Uterus (tissue), 4 donors: Measurements from ENCODE around the gene CNR2. TPM values are rescaled to one million over a fixed set of nuclear protein-coding genes. Genes with fewer than 3 reads are reported as not detected.
A peak's percentile ranks its signal among the peaks of the same experiment; 100 is the strongest.
"Not testable (repeated sequence)": the region's sequence is repeated elsewhere in the genome, so short reads cannot be mapped to it uniquely, and the experiment has no call there.

Experiments used
- DNase-seq, 2 donors: peaks; one replicate each; pipeline ENCODE4 v3.0.0-alpha.2; 2019 to 2020
- H3K27ac ChIP-seq, 2 donors: fragments of 200-600 bp; sonication (generic); 1 replicate in 1 of 2; 2 replicates in 1 of 2; pipeline ENCODE4 v1.5.1; 2016 to 2018
- H3K27me3 ChIP-seq, 2 donors: fragments of 200-600 bp; sonication (generic); one replicate each; pipeline ENCODE4 v1.5.1; 2018 to 2019; ENCODE audit warnings: control low read depth in 1 of 2
- H3K36me3 ChIP-seq, 2 donors: fragments of 200-600 bp; sonication (generic); one replicate each; pipeline ENCODE4 v1.5.1; 2019; ENCODE audit warnings: control low read depth in 1 of 2
- H3K4me1 ChIP-seq, 2 donors: fragments of 200-600 bp; sonication (generic); one replicate each; pipeline ENCODE4 v1.5.1; 2018 to 2019; ENCODE audit warnings: control low read depth in 1 of 2
- H3K4me3 ChIP-seq, 2 donors: fragments of 200-600 bp; sonication (generic); 1 replicate in 1 of 2; 2 replicates in 1 of 2; pipeline ENCODE4 v1.5.1; 2018 to 2019; ENCODE audit warnings: mild to moderate bottlenecking in 1 of 2
- H3K9me3 ChIP-seq, 2 donors: fragments of 200-600 bp; sonication (generic); one replicate each; pipeline ENCODE4 v1.5.1; 2019; ENCODE audit warnings: control low read depth in 1 of 2
- CTCF ChIP-seq, 4 experiments: fragments of 200-600 bp in 2 of 4; fragments of 450-650 bp in 2 of 4; sonication (generic) in 2 of 4; IDR thresholded peaks; one replicate each; pipeline ENCODE4 v1.5.1; 2016 to 2019; ENCODE audit warnings: antibody characterized with exemption in 4 of 4, mild to moderate bottlenecking in 2 of 4, moderate library complexity in 1 of 4
- POLR2A ChIP-seq, 2 donors: fragments of 450-650 bp; IDR thresholded peaks; one replicate each; pipeline ENCODE4 v1.6.1; 2016; ENCODE audit warnings: antibody characterized with exemption in 2 of 2, mild to moderate bottlenecking in 1 of 2, moderate library complexity in 1 of 2
- intact Hi-C: fragments of 100-400 bp; cut with DNase I; formaldehyde crosslinking; loops from one replicate; pipeline ENCODE4 v1.15.1; 2023; ENCODE audit warnings: low total_unique reads
- total RNA-seq, 4 donors: library from RNA; depleted of rRNA in 3 of 4; stranded (reverse); fragments of >200 nt in 3 of 4; gene quantifications; one replicate each; pipeline versions ENCODE4 v1.1.0 to v1.2.4, GENCODE V29; 2014 to 2023
- donor health status: DM: yes; HTN: yes; CAD: no.

The CNR2 gene
- total RNA-seq, 4 donors from 2014 or later = 0.14 TPM; not detected in 3

- no peak for DNase-seq
- Histone ChIP-seq H3K27ac (no peak overlapping the region), H3K9me3 (no peaks in the 10 kb centered on the region), H3K4me1 (no peaks in the 10 kb centered on the region), H3K27me3 (no peaks in the 10 kb centered on the region), H3K4me3 (no peak overlapping the region), H3K36me3 (no peaks in the 10 kb centered on the region)
- intact Hi-C loops = no loop called here
- TF ChIP-seq CTCF (IDR thresholded peaks at IDR 0.05) = no peak
- no peak for TF ChIP-seq POLR2A (IDR thresholded peaks at IDR 0.05)
Measured at GRCh38 chr1:23843644-23844043, 69.5 kb downstream of the CNR2 start.

GRCh38 chr1:23838401-23838866 lies 74.7 kb downstream of the CNR2 start:
- Histone ChIP-seq H3K27me3 (no peaks in the 10 kb centered on the region), H3K4me3 (peak overlapping the region in 1 of 2 donors; percentile 28), H3K27ac (no peak overlapping the region), H3K4me1 (no peaks in the 10 kb centered on the region), H3K9me3 (no peaks in the 10 kb centered on the region), H3K36me3 (no peaks in the 10 kb centered on the region)
- TF ChIP-seq CTCF (IDR thresholded peaks at IDR 0.05) (no peak), POLR2A (IDR thresholded peaks at IDR 0.05) (no peak)
- DNase-seq = peak; percentile 53 to 57
- intact Hi-C loops = no loop called here

- H3K36me3 ChIP-seq = no peaks in the 10 kb centered on the region
- no peaks in the 10 kb centered on the region for H3K9me3 ChIP-seq
- no peak overlapping the region for H3K27ac ChIP-seq
- no peaks in the 10 kb centered on the region for H3K4me1 ChIP-seq
- TF ChIP-seq CTCF (IDR thresholded peaks at IDR 0.05) (no peak), POLR2A (IDR thresholded peaks at IDR 0.05) (no peak)
- H3K4me3 ChIP-seq = peak overlapping the region in 1 of 2 donors; percentile 28
- intact Hi-C loops = no loop called here
- DNase-seq = no peak
- no peaks in the 10 kb centered on the region for H3K27me3 ChIP-seq
Measured at GRCh38 chr1:23837908-23838307, 75.3 kb downstream of the CNR2 start.

GRCh38 chr1:23836037-23836436 lies 77.1 kb downstream of the CNR2 start:
- Histone ChIP-seq H3K9me3 (no peaks in the 10 kb centered on the region), H3K27ac (no peak overlapping the region), H3K4me1 (no peaks in the 10 kb centered on the region), H3K4me3 (no peak overlapping the region), H3K36me3 (no peaks in the 10 kb centered on the region), H3K27me3 (no peaks in the 10 kb centered on the region)
- intact Hi-C loops = no loop called here
- TF ChIP-seq CTCF (IDR thresholded peaks at IDR 0.05) (no peak), POLR2A (IDR thresholded peaks at IDR 0.05) (no peak)
- no peak for DNase-seq

GRCh38 chr1:23834156-23834555 lies 79.0 kb downstream of the CNR2 start:
- H3K9me3 ChIP-seq, intact Hi-C loops, H3K27me3 ChIP-seq, H3K36me3 ChIP-seq, H3K4me1 ChIP-seq, H3K4me3 ChIP-seq, H3K27ac ChIP-seq, DNase-seq: not testable (repeated sequence)

GRCh38 chr1:23827717-23828116 lies 85.4 kb downstream of the CNR2 start:
- intact Hi-C loops = no loop called here
- no peaks in the 10 kb centered on the region for H3K4me1 ChIP-seq
- TF ChIP-seq POLR2A (IDR thresholded peaks at IDR 0.05) = no peak
- no peak for TF ChIP-seq CTCF (IDR thresholded peaks at IDR 0.05)
- no peak overlapping the region for H3K27ac ChIP-seq
- H3K9me3 ChIP-seq = no peaks in the 10 kb centered on the region
- no peaks in the 10 kb centered on the region for H3K27me3 ChIP-seq
- H3K4me3 ChIP-seq = no peak overlapping the region
- H3K36me3 ChIP-seq = no peaks in the 10 kb centered on the region
- no peak for DNase-seq

- DNase-seq, H3K27ac ChIP-seq, H3K36me3 ChIP-seq, intact Hi-C loops, H3K4me3 ChIP-seq, H3K27me3 ChIP-seq, H3K4me1 ChIP-seq, H3K9me3 ChIP-seq: not testable (repeated sequence)
Measured at GRCh38 chr1:23826590-23826989, 86.6 kb downstream of the CNR2 start.
